Glutamatergic neuron (in vitro differentiated cells): Measurements from ENCODE around the gene SRGAP3. TPM values are rescaled to one million over a fixed set of nuclear protein-coding genes. Genes with fewer than 3 reads are reported as not detected.

Experiments used
- DNase-seq: peaks from one replicate; pipeline ENCODE4 v3.0.0; 2022
- H3K27ac Mint-ChIP-seq: one replicate; pipeline ENCODE4 v1.8.0; 2020; ENCODE audit warnings: mild to moderate bottlenecking, mixed read lengths, inconsistent platforms; ENCODE audit not compliant: unreplicated experiment
- H3K27me3 Mint-ChIP-seq: one replicate; pipeline ENCODE4 v1.8.0; 2020; ENCODE audit warnings: mild to moderate bottlenecking, moderate library complexity, mixed read lengths, inconsistent platforms; ENCODE audit not compliant: unreplicated experiment
- H3K36me3 Mint-ChIP-seq: one replicate; pipeline ENCODE4 v1.8.0; 2020; ENCODE audit warnings: mild to moderate bottlenecking, mixed read lengths, inconsistent platforms; ENCODE audit not compliant: unreplicated experiment
- H3K4me1 Mint-ChIP-seq: one replicate; pipeline ENCODE4 v1.8.0; 2020; ENCODE audit warnings: mild to moderate bottlenecking, low read depth, mixed read lengths, inconsistent platforms; ENCODE audit not compliant: unreplicated experiment
- H3K4me3 Mint-ChIP-seq: one replicate; pipeline ENCODE4 v1.8.0; 2020; ENCODE audit warnings: mild to moderate bottlenecking, mixed read lengths, inconsistent platforms; ENCODE audit not compliant: unreplicated experiment
- H3K9me3 Mint-ChIP-seq: one replicate; pipeline ENCODE4 v1.8.0; 2020; ENCODE audit warnings: mild to moderate bottlenecking, moderate library complexity, mixed read lengths, inconsistent platforms; ENCODE audit not compliant: unreplicated experiment
- CTCF ChIP-seq: fragments of 200-600 bp; sonication (generic); IDR thresholded peaks from one replicate; pipeline ENCODE4 v1.5.0; 2021; ENCODE audit not compliant: partially characterized antibody, unreplicated experiment
- total RNA-seq: library from RNA; stranded (reverse); fragmentation: NEBNext Ultra II Directional; extraction: Animal tissue kit (Norgen Biotek cat#: 25700); gene quantifications from one replicate; pipeline ENCODE4 v1.2.1, GENCODE V29; 2021; ENCODE audit not compliant: unreplicated experiment

The SRGAP3 gene
- total RNA-seq, 1 donor from 2014 or later: 197 TPM

- no peak overlapping the region for H3K27ac Mint-ChIP-seq
- peaks cover 2% of the 10 kb centered on the region for H3K27me3 Mint-ChIP-seq
- H3K9me3 Mint-ChIP-seq: peaks cover 6% of the 10 kb centered on the region
- peaks cover 4% of the 10 kb centered on the region for H3K36me3 Mint-ChIP-seq
- peak overlapping the region; percentile 1 for H3K4me3 Mint-ChIP-seq
- DNase-seq: no peak
- peaks cover 27% of the 10 kb centered on the region for H3K4me1 Mint-ChIP-seq
- no peak for TF ChIP-seq CTCF
Measured at GRCh38 chr3:8981700-8982099, 267.7 kb downstream of the SRGAP3 start.

GRCh38 chr3:8981296-8981695, 268.1 kb downstream of the SRGAP3 start:
- no peak for DNase-seq
- H3K27me3 Mint-ChIP-seq: peaks cover 2% of the 10 kb centered on the region
- peaks cover 4% of the 10 kb centered on the region for H3K9me3 Mint-ChIP-seq
- H3K4me3 Mint-ChIP-seq: no peak overlapping the region
- no peak overlapping the region for H3K27ac Mint-ChIP-seq
- peaks cover 4% of the 10 kb centered on the region for H3K36me3 Mint-ChIP-seq
- H3K4me1 Mint-ChIP-seq: peaks cover 27% of the 10 kb centered on the region
- no peak for TF ChIP-seq CTCF

- Mint-ChIP-seq H3K36me3 (peaks cover 4% of the 10 kb centered on the region), H3K4me3 (no peak overlapping the region), H3K27ac (peak overlapping the region; percentile 23), H3K4me1 (peaks cover 27% of the 10 kb centered on the region), H3K27me3 (peaks cover 2% of the 10 kb centered on the region), H3K9me3 (peaks cover 4% of the 10 kb centered on the region)
- no peak for DNase-seq
- no peak for TF ChIP-seq CTCF
Measured at GRCh38 chr3:8980756-8981257, 268.6 kb downstream of the SRGAP3 start.

GRCh38 chr3:8979262-8979661, 270.2 kb downstream of the SRGAP3 start:
- no peak for DNase-seq
- no peak overlapping the region for H3K27ac Mint-ChIP-seq
- H3K9me3 Mint-ChIP-seq: peaks cover 4% of the 10 kb centered on the region
- H3K4me1 Mint-ChIP-seq: peaks cover 30% of the 10 kb centered on the region
- TF ChIP-seq CTCF: no peak
- H3K4me3 Mint-ChIP-seq: no peak overlapping the region
- peaks cover 4% of the 10 kb centered on the region for H3K36me3 Mint-ChIP-seq
- H3K27me3 Mint-ChIP-seq: peaks cover 2% of the 10 kb centered on the region

GRCh38 chr3:8978551-8978950, 270.9 kb downstream of the SRGAP3 start:
- H3K27me3 Mint-ChIP-seq: peaks cover 2% of the 10 kb centered on the region
- no peak overlapping the region for H3K27ac Mint-ChIP-seq
- H3K4me3 Mint-ChIP-seq: no peak overlapping the region
- H3K36me3 Mint-ChIP-seq: peaks cover under 1% of the 10 kb centered on the region
- peaks cover 27% of the 10 kb centered on the region for H3K4me1 Mint-ChIP-seq
- peaks cover 2% of the 10 kb centered on the region for H3K9me3 Mint-ChIP-seq
- no peak for TF ChIP-seq CTCF
- no peak for DNase-seq
